Activated effector memory CD4-positive, alpha-beta T cell treated with anti-CD3 and anti-CD28 coated beads, Interleukin-2, amount 50 U/mL, for 16 hours (primary cell): ENCODE data around the gene RPS3.

ENCODE experiments used
- DNase-seq: peaks from one replicate; pipeline ENCODE4 v3.0.0-alpha.2; 2020

The RPS3 gene

GRCh38 chr11:75437966-75438659 is 38.8 kb downstream of the RPS3 start:
- no peak for DNase-seq

- no peak for DNase-seq
Observed at GRCh38 chr11:75439026-75439425, 39.7 kb downstream of the RPS3 start.

- DNase-seq = no peak
Observed at GRCh38 chr11:75439495-75440120, 40.3 kb downstream of the RPS3 start.

DNA sequence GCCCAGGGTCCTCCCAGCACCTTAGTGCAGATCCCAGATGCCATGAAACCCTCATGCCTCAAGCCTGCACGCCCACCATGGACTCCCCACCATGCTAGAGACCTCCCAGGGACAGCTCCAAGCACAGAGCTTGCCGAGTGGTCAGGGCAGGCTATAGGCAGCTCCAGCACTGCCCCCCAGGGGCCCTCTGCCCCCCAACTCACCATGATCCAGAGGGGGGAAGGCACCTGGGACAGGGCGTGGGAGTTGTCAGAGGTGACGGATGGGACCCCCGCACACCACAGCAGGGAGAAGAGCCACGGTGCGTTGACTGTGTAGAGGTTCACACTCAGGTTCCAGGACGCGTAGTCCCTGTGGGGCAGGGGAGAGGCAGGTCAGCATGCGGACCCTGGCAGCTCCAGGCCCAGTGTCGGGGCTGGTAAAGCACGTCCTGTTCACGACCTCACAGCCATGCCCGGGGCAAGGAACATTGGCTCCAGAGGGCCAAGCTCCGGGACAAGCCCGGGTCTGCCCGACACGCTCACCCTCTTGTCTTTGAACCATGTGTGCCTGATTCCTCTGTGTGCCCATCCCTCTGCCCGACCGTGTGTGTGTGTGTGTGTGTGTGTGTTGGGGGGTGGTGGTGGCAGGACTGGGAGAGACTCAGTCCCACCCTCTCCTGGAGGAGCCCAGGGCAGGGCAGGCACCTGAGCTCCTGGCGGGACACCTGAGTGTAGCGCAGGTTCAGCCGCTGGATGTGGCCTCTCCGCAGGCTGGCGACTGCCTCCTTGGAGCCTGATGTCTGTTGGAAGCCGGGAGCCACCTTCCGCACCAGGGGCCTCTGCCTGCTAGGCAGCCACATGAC is 41.9 kb downstream of the RPS3 start:
- DNase-seq = no peak

DNA sequence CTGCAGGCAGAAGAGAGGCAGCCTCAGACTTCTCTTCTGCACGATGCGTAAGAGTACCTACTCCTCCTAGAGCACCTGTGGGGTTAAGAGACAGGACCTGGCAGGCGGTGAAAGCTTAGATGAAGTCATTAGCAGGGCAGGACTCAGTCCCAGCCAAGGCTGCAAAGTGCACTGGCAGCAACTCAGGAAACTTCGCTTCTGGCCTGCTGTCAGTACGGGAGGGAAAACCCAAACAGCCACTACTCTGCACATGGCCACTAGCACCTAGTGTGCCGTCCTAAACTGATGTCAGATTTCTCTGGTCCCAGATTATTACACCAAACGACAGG is 42.5 kb downstream of the RPS3 start:
- DNase-seq = no peak

- no peak for DNase-seq
Observed at GRCh38 chr11:75442161-75442885, 43.0 kb downstream of the RPS3 start.

DNA sequence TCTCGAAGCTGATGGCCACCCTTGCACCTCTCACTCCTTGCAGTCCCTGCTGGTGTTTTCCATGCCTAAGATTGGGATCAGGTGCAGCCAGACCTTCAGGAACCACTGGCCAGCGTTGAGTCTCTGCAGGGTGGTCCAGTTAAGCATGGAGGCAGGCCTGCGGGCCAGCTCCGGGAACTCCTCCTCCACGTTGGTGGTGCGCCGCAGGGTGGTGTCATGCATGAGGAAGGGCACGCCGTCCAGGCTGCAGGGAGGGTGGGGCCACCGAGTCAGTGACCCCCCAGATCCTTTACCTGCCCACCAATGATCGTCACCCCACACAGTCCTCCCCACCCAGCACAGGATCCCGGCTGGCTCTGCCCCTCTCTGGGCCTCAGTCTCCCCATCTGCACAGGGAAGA is 43.7 kb downstream of the RPS3 start:
- no peak for DNase-seq

GRCh38 chr11:75445315-75445953 is 46.1 kb downstream of the RPS3 start:
- peak; percentile 90 for DNase-seq

- no peak for DNase-seq
Observed at GRCh38 chr11:75447415-75447814, 48.1 kb downstream of the RPS3 start.

DNA sequence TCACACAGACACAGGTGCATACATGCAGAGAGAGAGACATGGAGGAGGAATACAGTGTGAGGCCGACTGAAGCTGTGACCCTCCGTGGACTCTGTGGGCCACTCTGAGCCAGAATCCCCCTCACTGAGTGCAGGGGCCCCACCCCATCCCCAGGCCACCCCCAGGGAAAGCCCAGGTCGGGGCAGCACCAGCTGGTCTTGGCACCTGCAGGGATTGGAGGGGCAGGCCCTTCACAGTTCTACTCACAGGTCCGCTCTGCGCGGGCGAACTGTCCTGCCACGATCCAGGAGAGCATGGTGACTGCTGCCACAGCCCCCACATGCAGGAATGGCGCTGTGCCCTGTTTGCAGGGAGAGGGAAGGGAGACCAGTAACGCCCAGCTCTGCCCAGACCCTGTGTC is 50.0 kb downstream of the RPS3 start:
- DNase-seq = no peak

GRCh38 chr11:75449776-75450175 is 50.5 kb downstream of the RPS3 start:
- no peak for DNase-seq

- no peak for DNase-seq
Observed at GRCh38 chr11:75450236-75450635, 50.9 kb downstream of the RPS3 start.

DNA sequence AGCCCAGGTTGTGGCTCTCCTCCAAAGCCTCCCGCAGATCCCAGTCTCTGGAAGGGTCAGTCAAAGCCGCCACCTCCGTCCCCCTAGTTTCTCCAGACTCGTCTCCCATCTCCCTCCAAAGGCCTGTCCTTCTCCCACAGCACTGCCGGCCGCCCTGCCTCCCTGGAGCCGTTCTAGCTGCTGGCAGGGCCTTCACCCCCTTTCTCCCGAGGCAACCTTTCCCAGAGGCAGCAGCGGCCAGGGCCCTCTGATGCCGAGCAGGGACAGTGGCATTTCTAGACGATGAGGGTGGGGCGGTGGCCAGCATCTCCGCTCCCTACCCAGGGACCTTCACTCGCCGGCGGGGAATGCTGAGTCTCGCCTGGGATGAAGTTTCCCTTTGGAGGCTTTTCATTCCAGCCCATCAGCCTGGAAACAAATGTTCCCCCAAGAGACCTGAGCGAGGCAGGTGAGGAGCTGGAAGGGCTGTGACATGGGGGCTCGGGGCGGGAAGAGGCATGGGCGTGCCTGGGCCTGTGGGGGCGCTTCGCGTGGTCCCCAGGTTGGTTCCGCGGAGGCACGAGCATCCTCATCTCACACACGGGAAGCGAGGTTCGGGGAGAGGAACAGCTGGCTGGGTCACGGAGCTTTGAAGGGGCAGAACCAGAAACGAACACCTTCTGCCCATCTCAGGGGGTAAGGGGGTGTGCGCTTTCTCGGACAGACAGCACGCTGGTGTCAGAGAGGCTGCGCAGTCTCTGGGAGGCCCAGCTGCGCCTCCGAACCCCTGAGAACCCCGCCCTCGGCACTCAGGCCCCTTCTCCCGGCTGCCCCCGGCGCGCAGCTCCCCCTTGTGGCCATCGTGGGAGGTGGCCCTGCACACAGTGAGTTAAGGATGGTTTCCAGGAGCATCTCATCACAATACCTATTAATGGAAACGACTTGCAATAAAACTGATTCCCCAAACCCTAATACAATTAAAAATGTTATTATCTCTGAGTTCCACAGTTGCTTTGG is 51.8 kb downstream of the RPS3 start:
- peak; percentile 78 for DNase-seq

DNA sequence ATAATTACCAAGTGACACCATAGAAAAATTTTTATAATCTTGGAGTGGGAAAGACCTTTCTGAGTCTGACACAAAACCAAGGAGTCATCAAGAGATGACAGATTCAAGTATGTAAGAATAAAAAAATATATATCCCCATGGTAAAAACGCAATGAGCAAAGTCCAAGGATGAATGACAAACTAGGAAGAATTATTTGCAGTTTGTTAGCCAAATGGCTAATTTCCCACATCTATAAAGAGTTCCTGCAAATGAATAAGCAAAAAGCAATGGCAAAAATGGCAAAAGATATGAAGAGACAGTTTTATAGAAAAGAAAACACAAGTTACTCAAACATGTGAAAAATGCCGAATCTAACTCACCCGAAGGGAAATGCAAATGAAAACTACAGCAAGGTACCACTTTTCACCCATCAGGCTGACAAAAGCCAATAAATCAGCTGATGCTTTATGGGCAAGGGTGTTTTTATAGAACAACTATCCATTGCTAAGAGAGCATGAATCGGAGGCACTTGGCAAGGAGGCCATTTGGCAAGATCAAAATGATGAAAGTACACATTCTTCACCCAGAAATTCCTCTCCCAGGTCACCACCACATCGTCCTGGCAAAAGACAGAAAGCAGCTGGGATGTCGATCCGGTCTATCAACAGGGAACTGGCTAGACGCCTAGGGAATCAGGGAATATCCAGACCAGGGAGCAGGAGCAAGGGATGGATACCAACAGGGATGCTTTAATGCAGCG is 54.8 kb downstream of the RPS3 start:
- DNase-seq = no peak

- no peak for DNase-seq
Observed at GRCh38 chr11:75454987-75455386, 55.7 kb downstream of the RPS3 start.
